Cerebellar nuclear complex (tissue), 1 donor: ENCODE results near the gene CTNNA3.

ENCODE experiments used
- DNase-seq, 2 experiments: peaks; one replicate each; lab custom pipeline; 2025; lab: John Stamatoyannopoulos, UW

The CTNNA3 gene

DNA sequence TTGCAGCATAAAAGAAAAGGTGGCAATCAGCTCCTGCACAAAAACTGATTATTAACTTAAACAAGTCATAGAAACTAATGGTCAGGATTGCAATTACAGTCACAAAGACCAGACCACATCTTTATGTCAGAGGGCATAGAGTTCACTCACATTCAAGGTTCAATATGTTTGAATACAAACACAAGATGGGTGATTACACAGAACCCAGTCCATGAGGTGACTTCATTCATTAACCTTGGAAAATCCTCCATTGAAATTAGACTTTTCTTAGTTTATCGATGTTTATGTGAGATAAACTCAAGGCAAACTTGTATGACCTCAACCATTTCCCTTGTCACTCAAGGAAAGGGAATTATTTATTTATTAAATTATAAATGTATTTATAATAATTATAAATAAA is 1158.8 kb downstream of the CTNNA3 start:
- no peak for DNase-seq

GRCh38 chr10:66535439-66535838 is 1160.6 kb downstream of the CTNNA3 start:
- no peak for DNase-seq

DNA sequence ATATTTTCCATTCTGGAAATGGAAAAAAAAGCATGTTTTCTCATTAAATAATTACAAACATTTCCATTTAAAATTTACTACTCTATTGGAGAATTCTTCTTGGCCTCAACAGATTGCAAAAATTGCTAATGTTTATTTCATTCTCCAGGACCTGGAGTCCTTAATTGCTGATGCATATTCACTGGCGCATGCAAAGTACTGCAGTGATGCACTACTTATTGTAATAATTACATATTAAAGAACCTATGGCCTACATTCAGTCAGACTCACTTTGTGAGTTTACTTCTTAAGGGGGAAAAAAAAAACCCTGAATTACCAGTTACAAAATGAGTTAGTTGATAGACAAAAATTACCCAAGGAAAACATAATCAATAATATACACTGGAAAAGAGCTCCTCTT is 1161.1 kb downstream of the CTNNA3 start:
- no peak for DNase-seq

GRCh38 chr10:66521506-66521905 is 1174.5 kb downstream of the CTNNA3 start:
- DNase-seq, result no peak

DNA sequence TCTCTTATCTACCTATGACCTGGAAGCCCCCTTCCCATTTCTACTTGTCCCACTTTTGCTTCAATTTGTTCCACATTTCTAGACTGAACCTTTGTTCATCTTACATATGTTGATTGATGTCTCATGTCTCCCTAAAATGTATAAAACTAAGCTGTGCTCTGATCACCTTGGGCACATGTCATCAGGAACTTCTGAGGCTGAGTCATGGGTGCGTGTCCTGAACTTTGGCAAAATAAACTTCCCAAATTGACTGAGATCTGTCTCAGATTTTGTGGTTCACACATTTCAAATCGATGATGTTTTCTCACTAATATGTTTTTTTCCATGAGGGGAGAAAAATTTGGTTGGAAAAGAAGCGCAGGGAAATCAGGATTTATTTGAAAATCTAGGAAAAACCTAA is 1176.4 kb downstream of the CTNNA3 start:
- no peak for DNase-seq

GRCh38 chr10:66514666-66515065 is 1181.3 kb downstream of the CTNNA3 start:
- DNase-seq, result no peak

DNA sequence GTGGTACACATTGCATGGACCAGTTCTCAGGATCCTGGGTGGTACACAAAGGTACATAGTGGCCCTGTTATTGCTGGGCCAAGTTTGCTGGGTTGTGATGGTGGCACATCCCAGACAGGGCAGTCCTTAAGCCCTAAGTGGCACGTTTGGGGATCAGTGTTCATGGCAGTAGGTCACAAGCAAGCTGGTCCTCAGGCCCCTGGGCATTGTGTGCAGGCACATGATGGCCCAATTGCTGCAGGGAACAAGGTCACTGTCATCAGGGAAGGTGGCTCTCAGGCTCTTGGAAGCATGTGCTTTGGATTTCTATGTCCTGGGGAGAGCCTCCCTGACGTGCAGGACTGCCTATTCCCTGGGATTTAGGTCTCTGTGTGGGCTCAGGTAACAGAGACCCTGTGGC is 1182.5 kb downstream of the CTNNA3 start:
- DNase-seq, result no peak

DNA sequence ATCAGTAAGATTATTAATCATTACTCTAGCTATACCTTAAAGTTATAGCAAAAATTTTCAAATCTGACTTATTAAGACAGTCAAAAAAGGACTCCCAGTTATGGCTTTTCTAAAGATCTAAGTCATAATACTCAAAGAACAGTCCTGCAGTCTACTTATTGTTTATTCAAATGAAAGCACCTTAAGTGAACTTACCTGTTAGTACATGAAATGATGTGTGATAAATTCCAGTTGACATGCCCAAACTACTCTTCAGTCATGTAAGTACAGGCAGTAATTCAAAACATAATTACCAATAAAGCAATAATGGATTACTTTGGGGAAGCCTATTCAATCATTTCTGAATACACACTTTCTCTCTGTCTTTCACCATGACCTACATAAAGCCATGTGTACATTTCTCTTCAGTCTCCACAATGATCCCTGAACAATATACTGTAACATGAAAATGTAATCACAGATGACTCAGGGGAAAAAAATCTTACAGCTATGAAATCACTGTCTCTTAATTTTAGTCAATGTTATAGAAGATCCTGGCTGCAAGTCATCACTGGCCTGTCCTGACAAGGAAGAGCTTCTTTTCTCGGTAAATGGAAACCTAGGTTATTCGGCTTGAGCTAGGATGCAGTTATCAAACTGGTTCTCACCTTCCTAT is 1190.9 kb downstream of the CTNNA3 start:
- DNase-seq, result no peak

- DNase-seq, result no peak
These were observed 1194.6 kb downstream of the CTNNA3 start for GRCh38 chr10:66501356-66501755.

DNA sequence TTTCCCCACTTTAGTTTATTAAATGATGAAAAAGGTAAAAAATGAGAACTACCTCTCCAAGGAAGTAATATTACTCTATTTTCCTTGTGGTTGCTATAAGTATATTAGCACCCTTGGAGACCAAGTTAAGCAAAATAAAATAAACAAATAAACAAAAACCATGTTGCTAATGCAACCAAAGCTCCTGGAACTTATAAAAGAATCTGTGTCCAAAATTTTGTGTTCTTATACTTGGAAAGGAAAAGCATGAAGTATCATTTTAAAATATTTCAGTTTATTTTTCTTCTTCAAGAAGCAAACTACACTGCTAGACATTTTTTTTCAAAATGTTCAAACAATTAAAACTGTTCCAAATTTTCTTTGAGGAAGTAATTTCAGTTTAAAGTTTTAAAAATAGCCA is 1212.0 kb downstream of the CTNNA3 start:
- no peak for DNase-seq

GRCh38 chr10:66472156-66472555 is 1223.8 kb downstream of the CTNNA3 start:
- peak in 1 of 2 experiments; percentile 77 for DNase-seq

DNA sequence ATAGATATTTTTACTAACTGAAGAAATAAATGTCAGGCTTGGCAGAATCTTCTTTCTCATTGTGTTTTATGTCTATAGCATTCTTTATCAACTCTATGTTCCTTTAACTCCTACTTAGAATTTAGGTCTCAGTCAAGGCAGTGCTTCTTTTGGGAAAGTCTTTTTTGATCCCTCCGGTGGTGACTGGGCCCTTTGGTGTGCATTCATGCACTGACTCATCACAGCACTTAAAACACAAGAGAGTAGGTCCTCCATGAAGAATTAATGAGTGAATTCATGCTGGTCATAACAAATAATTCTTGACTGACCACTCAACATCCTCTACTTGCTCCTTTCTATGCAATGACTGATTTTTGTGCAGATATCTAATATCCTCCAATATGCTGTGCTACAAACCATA is 1229.0 kb downstream of the CTNNA3 start:
- DNase-seq, result no peak

DNA sequence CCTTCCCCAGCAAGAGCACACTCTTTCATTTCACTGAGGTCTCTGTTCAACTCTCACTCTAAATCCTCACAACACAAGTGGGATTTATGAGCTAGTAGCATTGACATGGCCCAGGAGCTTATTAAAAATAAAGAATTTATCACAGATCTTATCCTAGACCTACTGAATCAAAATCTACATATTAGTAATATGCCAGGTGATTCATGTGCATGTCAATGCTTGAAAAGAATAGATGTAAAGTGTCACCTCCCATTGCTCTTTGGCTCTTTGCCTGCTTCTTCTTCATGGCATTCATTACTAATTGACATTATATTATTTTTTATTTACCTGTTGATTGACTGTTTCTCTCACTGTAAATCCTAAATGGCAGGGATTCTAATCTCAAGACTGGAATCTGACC is 1229.4 kb downstream of the CTNNA3 start:
- no peak for DNase-seq

GRCh38 chr10:66463611-66464010 is 1232.4 kb downstream of the CTNNA3 start:
- DNase-seq, result no peak

- DNase-seq, result no peak
These were observed 1238.4 kb downstream of the CTNNA3 start for GRCh38 chr10:66457629-66458028.

GRCh38 chr10:66455304-66455703 is 1240.7 kb downstream of the CTNNA3 start:
- no peak for DNase-seq

DNA sequence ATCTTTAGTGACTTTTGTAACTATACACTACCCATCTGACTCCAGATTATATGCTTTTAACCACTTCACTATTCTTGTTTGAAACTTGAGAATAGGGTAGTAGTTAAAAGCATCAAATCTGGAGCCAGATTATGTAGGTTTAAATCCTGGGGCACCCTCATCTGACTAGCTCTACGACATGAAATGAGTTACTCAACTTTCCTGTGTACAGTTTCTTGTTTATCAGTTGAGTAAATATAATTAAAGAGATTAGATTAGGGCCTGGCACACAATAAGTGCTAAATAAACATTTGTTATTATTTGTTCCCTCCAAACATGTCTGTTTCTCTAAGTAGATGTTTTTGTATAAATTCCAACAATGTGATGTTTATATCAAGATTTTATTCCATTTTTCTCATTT is 1255.4 kb downstream of the CTNNA3 start:
- no peak for DNase-seq

DNA sequence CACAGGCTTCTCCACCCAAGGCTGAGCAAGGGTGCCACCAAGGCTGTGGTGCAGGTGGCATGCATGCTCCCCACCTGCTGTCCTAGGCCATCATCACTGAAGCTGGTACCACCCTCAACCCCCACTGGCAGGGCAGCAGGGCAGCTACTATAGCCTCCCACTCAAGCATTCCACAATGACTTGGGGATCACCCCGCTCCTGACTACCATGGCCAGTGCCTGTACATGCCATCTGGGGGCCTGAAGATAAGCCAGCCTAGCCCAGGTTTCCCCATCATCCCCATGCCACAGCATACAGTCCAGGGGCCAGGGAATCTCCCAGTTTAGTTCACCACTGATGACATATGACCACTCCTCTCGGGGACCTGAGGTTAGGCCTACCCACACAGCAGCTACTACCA is 1281.1 kb downstream of the CTNNA3 start:
- no peak for DNase-seq

- DNase-seq, result no peak
These were observed 1290.4 kb downstream of the CTNNA3 start for GRCh38 chr10:66405566-66405965.

- no peak for DNase-seq
These were observed 1297.3 kb downstream of the CTNNA3 start for GRCh38 chr10:66398669-66399068.

DNA sequence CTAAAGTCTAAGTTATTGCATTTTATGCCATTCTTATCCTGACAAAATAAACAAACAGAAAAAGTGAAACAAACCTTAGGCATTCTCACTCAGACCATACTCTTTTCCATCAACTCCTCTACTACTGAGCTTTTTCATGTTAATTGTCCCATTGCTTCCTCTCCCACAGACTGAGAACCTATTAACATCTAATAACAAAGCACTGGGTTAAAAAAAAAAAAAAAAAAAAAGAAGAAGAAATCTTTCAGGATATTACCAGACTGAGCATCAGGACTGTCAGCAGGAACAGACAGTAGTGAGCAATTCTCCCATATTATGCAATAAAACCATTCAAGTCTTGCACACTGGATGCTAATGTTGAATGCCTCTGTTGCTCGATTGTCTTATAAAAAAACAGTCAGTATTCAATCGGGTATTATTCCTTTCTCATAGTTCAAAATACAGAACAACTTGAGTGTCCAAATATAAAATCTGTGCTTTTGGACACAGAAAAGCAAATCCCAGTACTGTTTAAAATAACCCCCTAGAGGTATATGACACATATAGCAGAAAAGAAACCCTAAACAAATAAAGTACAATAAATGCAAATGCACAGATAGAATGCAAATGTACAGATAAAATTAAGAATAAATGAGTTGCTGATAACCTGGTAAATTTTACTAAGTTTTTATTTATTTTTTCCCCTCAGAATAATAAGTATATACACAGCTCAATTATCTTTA is 1301.5 kb downstream of the CTNNA3 start:
- DNase-seq, result no peak

DNA sequence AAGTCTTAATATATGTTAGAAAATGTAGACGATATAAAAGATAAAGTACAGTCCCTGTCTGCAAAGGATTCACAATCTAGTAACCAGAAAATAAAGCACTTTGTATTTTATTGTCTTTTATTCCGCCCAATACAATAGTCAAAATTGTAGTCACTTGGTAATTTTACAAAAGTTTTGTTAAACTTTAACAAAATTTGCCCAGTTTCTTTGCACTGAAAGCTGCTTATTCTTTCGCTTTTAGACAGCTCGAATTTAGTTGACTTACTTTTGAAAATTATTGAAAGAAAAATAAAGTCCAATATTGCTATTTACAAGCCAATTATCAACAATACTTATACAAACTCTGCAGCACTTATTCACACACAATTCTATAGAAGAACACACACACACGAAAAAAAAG is 1305.1 kb downstream of the CTNNA3 start:
- no peak for DNase-seq

- no peak for DNase-seq
These were observed 1315.0 kb downstream of the CTNNA3 start for GRCh38 chr10:66381045-66381444.
